Osteocyte (in vitro differentiated cells): ENCODE data around the gene ST3GAL5. TPM values are rescaled to one million over a fixed set of nuclear protein-coding genes. Genes with fewer than 3 reads are reported as not detected.

ENCODE experiments used
- DNase-seq: peaks from one replicate; pipeline ENCODE4 v3.0.0; 2021; ENCODE audit warnings: mixed read lengths; ENCODE audit not compliant: unreplicated experiment; ENCODE audit errors: extremely low spot score
- H3K27ac Mint-ChIP-seq: one replicate; pipeline ENCODE4 v1.8.0; 2021; ENCODE audit warnings: mild to moderate bottlenecking, mixed read lengths; ENCODE audit not compliant: unreplicated experiment
- H3K27me3 Mint-ChIP-seq: one replicate; pipeline ENCODE4 v1.8.0; 2021; ENCODE audit warnings: mixed read lengths; ENCODE audit not compliant: unreplicated experiment
- H3K36me3 Mint-ChIP-seq: one replicate; pipeline ENCODE4 v1.8.0; 2021; ENCODE audit warnings: mixed read lengths; ENCODE audit not compliant: unreplicated experiment
- H3K4me1 Mint-ChIP-seq: one replicate; pipeline ENCODE4 v1.8.0; 2021; ENCODE audit warnings: mixed read lengths; ENCODE audit not compliant: unreplicated experiment
- H3K4me3 Mint-ChIP-seq: one replicate; pipeline ENCODE4 v1.8.0; 2021; ENCODE audit warnings: mild to moderate bottlenecking, moderate library complexity, mixed read lengths; ENCODE audit not compliant: unreplicated experiment
- H3K9me3 Mint-ChIP-seq: one replicate; pipeline ENCODE4 v1.8.0; 2021; ENCODE audit warnings: mixed read lengths; ENCODE audit not compliant: unreplicated experiment
- CTCF ChIP-seq: fragments of 200-600 bp; sonication (generic); IDR thresholded peaks from 2 replicates; pipeline ENCODE4 v1.5.0; 2021; ENCODE audit warnings: antibody characterized with exemption, mild to moderate bottlenecking, moderate library complexity
- total RNA-seq: library from RNA; stranded (reverse); gene quantifications from 2 replicates; pipeline ENCODE4 v1.2.1, GENCODE V29; 2021

The ST3GAL5 gene
- total RNA-seq, 1 donor from 2014 or later = 42.2 TPM

- TF ChIP-seq CTCF = no peak
- H3K36me3 Mint-ChIP-seq = no peaks in the 10 kb centered on the region
- peaks cover 9% of the 10 kb centered on the region for H3K4me1 Mint-ChIP-seq
These were observed 60.8 kb downstream of the ST3GAL5 start for GRCh38 chr2:85827879-85828569.

GRCh38 chr2:85826990-85827878 lies 61.6 kb downstream of the ST3GAL5 start:
- Mint-ChIP-seq H3K4me3 (no peak overlapping the region), H3K27ac (no peak overlapping the region), H3K36me3 (no peaks in the 10 kb centered on the region), H3K9me3 (no peaks in the 10 kb centered on the region), H3K27me3 (peaks cover 12% of the 10 kb centered on the region), H3K4me1 (peaks cover 9% of the 10 kb centered on the region)
- TF ChIP-seq CTCF = peak; percentile 98
- DNase-seq = peak; percentile 89

More at GRCh38 chr2:85827879-85828569, 60.8 kb downstream of the ST3GAL5 start:
- H3K4me3 Mint-ChIP-seq = no peak overlapping the region
- DNase-seq = peak; percentile 62
- H3K27ac Mint-ChIP-seq = no peak overlapping the region
- peaks cover 5% of the 10 kb centered on the region for H3K27me3 Mint-ChIP-seq
- no peaks in the 10 kb centered on the region for H3K9me3 Mint-ChIP-seq

- H3K27ac Mint-ChIP-seq = no peak overlapping the region
- H3K4me3 Mint-ChIP-seq = no peak overlapping the region
These were observed 64.8 kb downstream of the ST3GAL5 start for GRCh38 chr2:85823951-85824350.

GRCh38 chr2:85822766-85823165 lies 66.0 kb downstream of the ST3GAL5 start:
- H3K27ac Mint-ChIP-seq = no peak overlapping the region
- peaks cover 38% of the 10 kb centered on the region for H3K27me3 Mint-ChIP-seq
- TF ChIP-seq CTCF = no peak
- H3K9me3 Mint-ChIP-seq = no peaks in the 10 kb centered on the region
- peak; percentile 71 for DNase-seq
- no peak overlapping the region for H3K4me3 Mint-ChIP-seq
- H3K4me1 Mint-ChIP-seq = peaks cover 5% of the 10 kb centered on the region
- H3K36me3 Mint-ChIP-seq = no peaks in the 10 kb centered on the region

More at GRCh38 chr2:85823951-85824350, 64.8 kb downstream of the ST3GAL5 start:
- peaks cover 9% of the 10 kb centered on the region for H3K4me1 Mint-ChIP-seq
- H3K36me3 Mint-ChIP-seq = no peaks in the 10 kb centered on the region
- no peaks in the 10 kb centered on the region for H3K9me3 Mint-ChIP-seq
- peak; percentile 65 for DNase-seq
- TF ChIP-seq CTCF = no peak
- H3K27me3 Mint-ChIP-seq = peaks cover 32% of the 10 kb centered on the region
